SH-SY5Y (cell line): ENCODE measurements around the gene PPP2R1B.

Experiments
- GATA2 ChIP-seq: IDR thresholded peaks from 2 replicates; pipeline ENCODE4 v1.6.1; 2011; ENCODE audit warnings: mild to moderate bottlenecking, low read depth, low read length
- GATA3 ChIP-seq: IDR thresholded peaks from 2 replicates; pipeline ENCODE4 v1.6.1; 2011; ENCODE audit warnings: low read depth, mild to moderate bottlenecking, low read length, moderate library complexity

- TF ChIP-seq GATA2 (peak; percentile 97), GATA3 (peak; percentile 88)
These were observed 27.7 kb upstream of the PPP2R1B start for GRCh38 chr11:111793863-111794262.
